Esophagus squamous epithelium (tissue), 5 donors: ENCODE data around the gene KIAA2012. TPM values are rescaled to one million over a fixed set of nuclear protein-coding genes. Genes with fewer than 3 reads are reported as not detected.

Experiments
- DNase-seq: peaks from one replicate; lab custom pipeline; 2025; lab: John Stamatoyannopoulos, UW
- H3K27ac ChIP-seq, 4 donors: fragments of 200-600 bp; sonication (generic); one replicate each; pipeline ENCODE4 v1.5.1; 2016 to 2019; ENCODE audit warnings: mild to moderate bottlenecking in 1 of 4
- H3K27me3 ChIP-seq, 4 donors: fragments of 200-600 bp; sonication (generic); 1 replicate in 3 of 4; 2 replicates in 1 of 4; pipeline versions ENCODE4 v1.5.1 to v1.6.0; 2017 to 2021; ENCODE audit warnings: antibody characterized with exemption in 1 of 4
- H3K36me3 ChIP-seq, 3 donors: fragments of 200-600 bp; sonication (generic); one replicate each; pipeline ENCODE4 v1.5.1; 2016 to 2019
- H3K4me1 ChIP-seq, 3 donors: fragments of 200-600 bp; sonication (generic); one replicate each; pipeline ENCODE4 v1.5.1; 2017 to 2019
- H3K4me3 ChIP-seq, 4 donors: fragments of 200-600 bp; sonication (generic); 1 replicate in 3 of 4; 2 replicates in 1 of 4; pipeline ENCODE4 v1.5.1; 2016 to 2019; ENCODE audit warnings: mild to moderate bottlenecking in 2 of 4, moderate library complexity in 1 of 4
- H3K9me3 ChIP-seq, 3 donors: fragments of 200-600 bp; sonication (generic); one replicate each; pipeline ENCODE4 v1.5.1; 2016 to 2019
- CTCF ChIP-seq, 6 experiments: fragments of 450-650 bp in 4 of 6; fragments of 200-600 bp in 2 of 6; sonication (generic) in 2 of 6; IDR thresholded peaks; one replicate each; pipeline ENCODE4 v1.5.1; 2016 to 2019; ENCODE audit warnings: antibody characterized with exemption in 6 of 6, mild to moderate bottlenecking in 4 of 6, moderate library complexity in 4 of 6
- POLR2A ChIP-seq, 4 donors: fragments of 450-650 bp; IDR thresholded peaks; one replicate each; pipeline ENCODE4 v1.6.1; 2017; ENCODE audit warnings: antibody characterized with exemption in 4 of 4, mild to moderate bottlenecking in 4 of 4, moderate library complexity in 3 of 4
- WGBS, 2 donors: methylation state at CpG; one replicate each; pipeline ENCODE4 v1.1.5; 2018; 5-methylcytosine and 5-hydroxymethylcytosine counted together
- intact Hi-C: fragments of 100-400 bp; cut with DNase I; formaldehyde crosslinking; loops from one replicate; pipeline ENCODE4 v1.15.0; 2022
- total RNA-seq, 4 donors: library from RNA; depleted of rRNA; stranded (reverse); fragments of >200 nt; gene quantifications; one replicate each; pipeline ENCODE4 v1.1.0, GENCODE V29; 2016
- donor health status: DM: yes; HTN: yes; CAD: no.

KIAA2012 gene
- total RNA-seq, 4 donors from 2014 or later: not detected

- 29 to 57% methylated on average over 3 to 11 of the region's 13 CpGs for WGBS, 2 donors
- H3K4me1 ChIP-seq: peaks cover 0 to 26% (median 2%) of the 10 kb centered on the region in 3 donors
- intact Hi-C loops: no loop called here
- no peaks in the 10 kb centered on the region for H3K36me3 ChIP-seq
- TF ChIP-seq CTCF (IDR thresholded peaks at IDR 0.05): no peak
- no peak for TF ChIP-seq POLR2A (IDR thresholded peaks at IDR 0.05)
- DNase-seq: no peak
- H3K27me3 ChIP-seq: peaks cover 0 to 9% (median 0%) of the 10 kb centered on the region in 4 donors
- H3K27ac ChIP-seq: peak overlapping the region in 3 of 4 donors; percentile 30 to 62 (median 59)
- H3K9me3 ChIP-seq: no peaks in the 10 kb centered on the region
- no peak overlapping the region for H3K4me3 ChIP-seq
These were observed 76.2 kb downstream of the KIAA2012 start for GRCh38 chr2:202149155-202149762.

- Histone ChIP-seq H3K4me1 (peaks cover 0 to 26% (median 2%) of the 10 kb centered on the region in 3 donors), H3K9me3 (no peaks in the 10 kb centered on the region), H3K27ac (peak overlapping the region in 2 of 4 donors; percentile 59 to 62), H3K27me3 (peaks cover 0 to 9% (median 0%) of the 10 kb centered on the region in 4 donors), H3K4me3 (no peak overlapping the region), H3K36me3 (no peaks in the 10 kb centered on the region)
- intact Hi-C loops: no loop called here
- DNase-seq: no peak
- 50 to 66% methylated on average over 4 of the region's 4 CpGs for WGBS, 2 donors
- no peak for TF ChIP-seq CTCF (IDR thresholded peaks at IDR 0.05)
- no peak for TF ChIP-seq POLR2A (IDR thresholded peaks at IDR 0.05)
These were observed 76.9 kb downstream of the KIAA2012 start for GRCh38 chr2:202149936-202150335.

GRCh38 chr2:202152104-202152715 lies 79.2 kb downstream of the KIAA2012 start:
- no peak overlapping the region for H3K4me3 ChIP-seq
- TF ChIP-seq CTCF (IDR thresholded peaks at IDR 0.05) (no peak), POLR2A (IDR thresholded peaks at IDR 0.05) (no peak)
- H3K36me3 ChIP-seq: no peaks in the 10 kb centered on the region
- H3K27ac ChIP-seq: no peak overlapping the region
- intact Hi-C loops: no loop called here
- no peaks in the 10 kb centered on the region for H3K9me3 ChIP-seq
- 65 to 70% methylated on average over 5 of the region's 5 CpGs for WGBS, 2 donors
- DNase-seq: no peak
- H3K27me3 ChIP-seq: peaks cover 0 to 9% (median 0%) of the 10 kb centered on the region in 4 donors
- H3K4me1 ChIP-seq: peaks cover 0 to 24% (median 2%) of the 10 kb centered on the region in 3 donors

- Histone ChIP-seq H3K9me3 (no peaks in the 10 kb centered on the region), H3K27ac (no peak overlapping the region), H3K27me3 (peaks cover 0 to 4% (median 0%) of the 10 kb centered on the region in 4 donors), H3K36me3 (no peaks in the 10 kb centered on the region), H3K4me1 (peaks cover 0 to 1% (median 0%) of the 10 kb centered on the region in 3 donors), H3K4me3 (no peak overlapping the region)
- 71% methylated on average over 9 of the region's 9 CpGs for WGBS, 2 donors
- intact Hi-C loops: no loop called here
- DNase-seq: no peak
- no peak for TF ChIP-seq POLR2A (IDR thresholded peaks at IDR 0.05)
- no peak for TF ChIP-seq CTCF (IDR thresholded peaks at IDR 0.05)
These were observed 81.6 kb downstream of the KIAA2012 start for GRCh38 chr2:202154613-202155012.
